RWPE2 (cell line): Measurements from ENCODE around the gene LDHAL6B.

Source experiments
- ATAC-seq: fragments of 200-7000 bp; cut with Tn5 transposase; 3 replicates; pipeline ENCODE4 v1.9.1; 2021; ENCODE audit warnings: low read depth
- DNase-seq: peaks from one replicate; pipeline ENCODE4 v3.0.0-alpha.2; 2020; ENCODE audit warnings: low spot score
- H3K27ac ChIP-seq: fragments of 450-650 bp; 2 replicates; pipeline ENCODE4 v1.5.1; 2017; ENCODE audit warnings: mild to moderate bottlenecking; ENCODE audit not compliant: poor library complexity, severe bottlenecking
- H3K27me3 ChIP-seq: fragments of 250-450 bp; sonication (Bioruptor Pico); 2 replicates; pipeline ENCODE4 v1.5.1; 2021; ENCODE audit warnings: mild to moderate bottlenecking, moderate library complexity; ENCODE audit not compliant: insufficient read depth, poor library complexity, severe bottlenecking
- H3K36me3 ChIP-seq: fragments of 250-450 bp; sonication (Bioruptor Pico); 2 replicates; pipeline ENCODE4 v1.5.1; 2020; ENCODE audit warnings: low read depth, mild to moderate bottlenecking, moderate library complexity
- H3K4me1 ChIP-seq: fragments of 250-450 bp; sonication (Bioruptor Pico); 2 replicates; pipeline ENCODE4 v1.5.1; 2021; ENCODE audit warnings: mild to moderate bottlenecking, moderate library complexity; ENCODE audit not compliant: insufficient read depth, poor library complexity, severe bottlenecking
- H3K4me3 ChIP-seq: fragments of 250-450 bp; sonication (Bioruptor Pico); 2 replicates; pipeline ENCODE4 v1.5.1; 2021; ENCODE audit warnings: mild to moderate bottlenecking, moderate library complexity; ENCODE audit not compliant: severe bottlenecking
- H3K9me3 ChIP-seq: fragments of 250-450 bp; sonication (Bioruptor Pico); 2 replicates; pipeline ENCODE4 v1.5.1; 2021; ENCODE audit warnings: mild to moderate bottlenecking, moderate library complexity; ENCODE audit not compliant: severe bottlenecking
- CTCF ChIP-seq: fragments of 450-650 bp; IDR thresholded peaks from one replicate; pipeline ENCODE4 v1.5.1; 2017; ENCODE audit warnings: mild to moderate bottlenecking, moderate library complexity; ENCODE audit not compliant: poor library complexity, severe bottlenecking

Gene LDHAL6B

DNA sequence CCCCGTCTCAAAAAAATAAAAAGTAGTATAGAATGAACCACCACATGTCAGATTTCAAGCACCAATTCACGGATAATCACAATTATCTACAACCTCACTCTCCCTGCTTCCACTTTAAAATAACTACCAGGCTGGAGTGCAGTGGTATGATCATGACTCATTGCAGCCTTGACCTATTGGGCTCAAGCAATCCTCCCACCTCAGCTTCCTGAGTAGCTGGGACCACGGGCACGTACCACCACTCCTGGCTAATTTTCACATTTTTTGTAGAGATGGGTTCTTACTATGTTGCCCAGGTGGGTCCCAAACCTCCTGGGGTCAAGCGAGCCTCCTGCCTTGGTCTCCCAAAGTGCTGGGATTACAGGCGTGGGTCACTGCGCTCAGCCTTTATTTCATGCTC is 38.1 kb upstream of the LDHAL6B start:
- H3K27me3 ChIP-seq: no peaks in the 10 kb centered on the region
- ATAC-seq (peak; percentile 17; the same call in 1 of the 3 replicates), DNase-seq (peak; percentile 61)

GRCh38 chr15:59169251-59169708 is 37.4 kb upstream of the LDHAL6B start:
- H3K27me3 ChIP-seq: no peaks in the 10 kb centered on the region
- H3K4me1 ChIP-seq: peaks cover 67% of the 10 kb centered on the region
- no peak for TF ChIP-seq CTCF
- H3K4me3 ChIP-seq: no peak overlapping the region
- peak overlapping the region; percentile 85 for H3K27ac ChIP-seq
- no peaks in the 10 kb centered on the region for H3K9me3 ChIP-seq
- peaks cover 76% of the 10 kb centered on the region for H3K36me3 ChIP-seq
- no peak for DNase-seq
- ATAC-seq: 0 out of 3 replicates have a peak, but pooled peaks have one; percentile 7

More for the DNA sequence above, 38.1 kb upstream of the LDHAL6B start:
- TF ChIP-seq CTCF: no peak
- H3K4me3 ChIP-seq: no peak overlapping the region
- no peaks in the 10 kb centered on the region for H3K9me3 ChIP-seq
- H3K36me3 ChIP-seq: peaks cover 76% of the 10 kb centered on the region
- peaks cover 67% of the 10 kb centered on the region for H3K4me1 ChIP-seq
- peak overlapping the region; percentile 85 for H3K27ac ChIP-seq

GRCh38 chr15:59170295-59171066 is 36.2 kb upstream of the LDHAL6B start:
- H3K9me3 ChIP-seq: no peaks in the 10 kb centered on the region
- H3K27ac ChIP-seq: peak overlapping the region; percentile 85
- peak; percentile 69 for ATAC-seq
- peaks cover 72% of the 10 kb centered on the region for H3K36me3 ChIP-seq
- DNase-seq: peak; percentile 87
- H3K27me3 ChIP-seq: no peaks in the 10 kb centered on the region
- peaks cover 66% of the 10 kb centered on the region for H3K4me1 ChIP-seq
- H3K4me3 ChIP-seq: no peak overlapping the region
- no peak for TF ChIP-seq CTCF

- DNase-seq (peak; percentile 51), ATAC-seq (no peak)
- no peaks in the 10 kb centered on the region for H3K9me3 ChIP-seq
- H3K4me1 ChIP-seq: peaks cover 66% of the 10 kb centered on the region
- TF ChIP-seq CTCF: no peak
- H3K27me3 ChIP-seq: no peaks in the 10 kb centered on the region
- peaks cover 72% of the 10 kb centered on the region for H3K36me3 ChIP-seq
- no peak overlapping the region for H3K4me3 ChIP-seq
- peak overlapping the region; percentile 85 for H3K27ac ChIP-seq
These were observed 35.6 kb upstream of the LDHAL6B start for GRCh38 chr15:59171067-59171397.
